ENCODE data around the gene ABCA13.

DNA sequence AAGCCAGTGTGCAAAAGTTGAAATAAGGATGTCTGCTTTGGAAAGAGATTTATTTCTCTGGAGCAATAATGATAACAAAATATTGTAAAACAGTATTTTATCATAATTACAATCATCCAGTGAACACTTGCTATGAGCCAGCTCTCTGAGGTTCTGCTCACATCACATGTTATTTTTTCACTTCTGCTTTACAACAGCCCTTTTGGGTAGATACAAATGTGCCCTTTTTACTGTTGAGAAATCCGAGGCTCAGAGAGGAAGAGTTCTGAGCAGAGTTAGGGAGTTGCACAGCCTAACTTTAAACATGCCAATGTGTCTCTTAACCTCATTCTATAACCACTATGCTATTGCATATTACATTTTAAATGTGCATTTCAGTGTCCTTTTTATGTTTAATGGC is 520.5 kb downstream of the ABCA13 start:
- TF ChIP-seq, protein P1, sequence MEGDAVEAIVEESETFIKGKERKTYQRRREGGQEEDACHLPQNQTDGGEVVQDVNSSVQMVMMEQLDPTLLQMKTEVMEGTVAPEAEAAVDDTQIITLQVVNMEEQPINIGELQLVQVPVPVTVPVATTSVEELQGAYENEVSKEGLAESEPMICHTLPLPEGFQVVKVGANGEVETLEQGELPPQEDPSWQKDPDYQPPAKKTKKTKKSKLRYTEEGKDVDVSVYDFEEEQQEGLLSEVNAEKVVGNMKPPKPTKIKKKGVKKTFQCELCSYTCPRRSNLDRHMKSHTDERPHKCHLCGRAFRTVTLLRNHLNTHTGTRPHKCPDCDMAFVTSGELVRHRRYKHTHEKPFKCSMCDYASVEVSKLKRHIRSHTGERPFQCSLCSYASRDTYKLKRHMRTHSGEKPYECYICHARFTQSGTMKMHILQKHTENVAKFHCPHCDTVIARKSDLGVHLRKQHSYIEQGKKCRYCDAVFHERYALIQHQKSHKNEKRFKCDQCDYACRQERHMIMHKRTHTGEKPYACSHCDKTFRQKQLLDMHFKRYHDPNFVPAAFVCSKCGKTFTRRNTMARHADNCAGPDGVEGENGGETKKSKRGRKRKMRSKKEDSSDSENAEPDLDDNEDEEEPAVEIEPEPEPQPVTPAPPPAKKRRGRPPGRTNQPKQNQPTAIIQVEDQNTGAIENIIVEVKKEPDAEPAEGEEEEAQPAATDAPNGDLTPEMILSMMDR (IDR thresholded peaks at IDR 0.05; ENCODE audit: low read depth, low read length) = no peak
- no peak for TF ChIP-seq POLR2A (IDR thresholded peaks at IDR 0.05; ENCODE audit: extremely low read depth, insufficient read length)

Data from NB4 (cell line).